IPS DF 4.7 (cell line): ENCODE results near the gene PCTP.

Source experiments
- DNase-seq: peaks from one replicate; pipeline ENCODE4 v3.0.0-alpha.2; 2013; ENCODE audit warnings: low spot score; ENCODE audit errors: extremely low read depth

PCTP gene

DNA sequence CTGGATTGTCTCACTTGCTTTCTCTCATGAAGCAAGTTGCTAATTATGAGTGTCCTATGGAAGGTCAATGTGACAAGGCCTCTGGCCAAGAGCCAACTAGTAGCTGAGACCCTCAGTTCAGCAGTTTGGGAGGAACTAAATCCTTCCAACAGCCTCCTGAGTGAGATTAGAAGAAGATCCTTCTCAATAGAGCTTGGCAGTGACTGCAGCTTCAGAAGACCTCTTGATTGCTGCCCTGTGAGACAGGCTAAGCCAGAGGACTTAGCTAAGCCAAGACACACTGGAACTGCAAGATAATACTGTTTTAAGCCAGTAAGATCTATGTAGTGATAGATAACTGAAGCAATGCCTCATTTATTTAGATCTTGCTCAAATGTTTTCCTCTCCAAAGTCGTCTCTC lies 34.3 kb downstream of the PCTP start:
- DNase-seq: no peak

DNA sequence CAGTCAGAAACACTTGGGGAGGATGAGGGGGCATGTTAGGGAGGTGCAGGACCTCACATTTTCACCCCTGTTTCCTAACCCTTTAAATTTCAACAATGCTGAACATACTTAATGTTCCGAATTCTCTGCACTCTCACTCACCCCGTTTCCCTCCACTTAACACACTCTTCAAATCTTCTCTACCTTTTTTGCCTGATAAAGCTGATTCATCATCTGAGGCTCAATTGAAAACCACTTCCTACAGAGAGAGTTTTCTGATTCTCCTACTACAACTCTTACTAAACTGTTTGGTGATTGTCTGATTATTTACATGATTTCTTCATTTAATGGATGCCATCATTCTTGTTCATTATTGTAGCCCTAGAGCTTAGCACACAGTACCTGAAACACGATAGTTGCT lies 42.4 kb downstream of the PCTP start:
- DNase-seq: no peak

DNA sequence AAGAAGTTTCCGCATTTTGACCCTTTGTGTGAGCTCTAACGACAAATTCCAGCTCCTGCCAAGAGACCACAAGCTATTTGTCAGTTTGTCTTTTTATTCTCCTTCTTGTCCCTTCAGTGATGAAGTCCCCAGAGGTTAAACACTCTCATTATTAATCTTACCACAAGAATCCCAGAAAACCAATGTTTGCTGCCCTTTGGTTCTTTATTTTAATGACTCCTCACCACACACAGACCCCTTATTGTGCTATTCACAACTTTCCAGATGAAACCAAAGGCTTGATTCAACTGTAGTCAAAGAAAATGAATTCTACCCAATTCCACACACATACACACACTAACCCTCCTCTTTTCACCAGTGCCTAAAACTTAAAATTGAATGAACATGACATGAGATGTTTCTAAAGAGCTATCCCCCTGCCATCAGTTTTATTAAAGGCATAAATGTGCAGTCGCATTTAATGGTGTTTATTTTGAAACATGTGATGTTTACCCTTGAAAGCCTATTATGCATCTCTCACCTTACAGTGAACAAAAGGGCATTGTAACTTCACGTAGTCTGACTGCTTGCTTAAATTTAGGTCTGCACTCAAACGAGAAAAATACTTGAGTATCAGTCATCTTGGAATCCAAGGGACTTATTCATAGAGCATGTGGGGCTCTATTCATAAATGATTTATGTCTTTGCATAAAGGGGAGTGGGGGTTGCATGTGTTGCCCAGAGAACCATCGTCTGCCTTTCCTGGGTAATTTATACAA lies 44.1 kb downstream of the PCTP start:
- no peak for DNase-seq

DNA sequence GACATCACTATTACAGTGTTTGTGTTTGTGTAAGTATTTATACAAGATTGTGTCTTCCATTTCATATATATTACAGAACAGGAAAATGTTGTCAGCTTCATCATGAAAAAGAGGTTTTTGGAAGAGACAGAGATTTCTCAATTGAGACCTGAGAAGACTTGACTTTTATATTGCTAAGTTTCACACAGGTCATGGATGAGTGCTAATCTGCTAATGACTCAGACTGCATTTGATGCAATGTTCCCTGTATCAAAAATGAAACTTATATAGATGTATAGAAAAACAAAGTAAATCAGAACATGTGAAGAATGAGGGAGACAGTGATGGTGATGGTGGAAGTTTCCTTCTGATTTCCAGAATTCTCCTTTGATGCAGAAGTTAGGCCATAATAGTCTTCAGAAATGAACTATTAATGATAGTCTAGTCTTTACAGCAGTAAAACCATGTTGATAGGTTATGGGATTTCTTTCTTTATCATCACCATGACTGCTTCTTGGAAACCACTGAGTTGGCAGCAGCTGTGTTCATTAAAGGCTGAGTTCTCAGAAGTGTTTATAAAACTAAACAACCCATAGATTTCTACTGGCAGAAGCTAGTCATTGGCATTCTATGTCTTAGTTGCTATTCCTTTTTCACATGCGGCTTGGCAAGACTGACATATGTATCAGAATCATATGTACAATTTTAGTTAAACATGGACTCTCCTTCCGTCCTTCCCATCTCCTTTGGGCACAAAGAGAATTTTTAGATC lies 56.1 kb downstream of the PCTP start:
- DNase-seq: no peak

DNA sequence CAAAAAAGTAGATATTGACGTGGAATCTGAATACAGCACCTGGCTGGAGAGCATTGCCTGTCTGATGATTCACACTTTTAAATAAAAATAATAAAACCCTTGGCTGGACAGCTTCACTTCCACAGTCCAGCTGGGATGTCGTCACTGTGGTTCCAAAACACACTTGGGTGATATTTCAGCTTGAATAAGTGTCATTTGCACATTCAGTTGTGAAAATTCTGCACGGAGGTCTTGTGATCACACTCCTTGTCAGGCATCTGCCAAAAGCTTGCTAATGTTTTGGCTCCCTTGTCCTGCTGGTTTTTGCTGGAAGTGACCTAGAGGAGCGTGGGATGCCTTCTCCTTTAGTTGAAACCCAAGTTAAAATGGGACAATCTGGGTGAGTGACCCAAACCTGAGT lies 60.7 kb downstream of the PCTP start:
- DNase-seq: no peak

DNA sequence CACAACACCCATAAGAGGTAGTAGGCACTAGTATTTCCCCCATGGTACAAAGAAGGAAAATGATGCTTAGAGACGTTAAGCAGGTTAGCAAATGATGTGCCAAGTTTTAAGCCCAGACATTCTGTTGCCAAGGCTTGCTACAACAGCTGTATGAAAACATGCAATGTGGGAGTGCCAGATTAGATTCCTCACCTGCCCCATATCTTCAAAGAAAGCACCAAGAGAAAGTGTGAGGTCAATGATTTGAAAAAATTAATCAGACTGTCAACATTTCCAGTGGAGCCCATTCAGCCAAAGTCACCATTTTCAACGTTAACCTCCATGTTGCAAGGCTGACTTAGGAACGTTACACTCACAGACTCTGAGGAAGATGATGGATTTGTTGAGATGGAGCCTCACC lies 61.5 kb downstream of the PCTP start:
- no peak for DNase-seq

DNA sequence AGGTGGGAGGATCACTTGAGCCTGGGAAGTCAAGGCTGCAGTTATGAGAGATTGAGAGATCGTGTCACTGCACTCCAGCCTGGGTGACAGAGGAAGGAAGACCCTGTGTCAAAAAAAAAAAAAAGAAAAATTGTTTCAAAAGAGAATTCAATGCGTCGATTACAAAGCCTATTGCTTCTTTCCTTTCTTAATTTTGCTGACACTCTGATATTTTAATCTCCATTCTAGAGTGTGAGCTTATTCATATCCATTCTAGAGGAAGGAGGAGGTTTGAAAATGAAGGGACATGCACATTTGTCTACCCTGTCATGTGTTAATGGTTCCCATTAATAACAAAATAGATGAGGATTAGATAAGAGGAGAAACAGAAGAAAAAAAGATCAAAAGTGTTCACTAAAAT lies 63.1 kb downstream of the PCTP start:
- DNase-seq: no peak

DNA sequence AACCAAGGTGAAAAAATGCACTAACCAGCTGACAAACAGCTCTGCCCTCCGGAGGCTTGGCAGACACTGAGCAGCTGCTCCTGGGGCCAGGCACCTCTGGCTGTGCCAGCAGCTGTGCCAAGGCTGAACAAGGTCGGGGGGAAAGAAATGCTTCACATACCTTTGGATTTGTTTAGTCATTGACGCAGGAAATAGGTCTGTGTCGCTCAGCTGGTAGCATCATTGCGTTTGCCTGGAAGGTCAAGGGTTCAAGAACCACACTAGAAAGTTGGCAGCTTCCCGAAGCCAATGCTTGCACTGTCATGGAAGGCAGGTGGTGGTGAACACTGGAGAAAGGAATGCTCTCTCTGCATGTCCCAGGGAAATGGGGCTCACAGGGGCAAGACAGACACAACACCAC lies 63.5 kb downstream of the PCTP start:
- DNase-seq: no peak

DNA sequence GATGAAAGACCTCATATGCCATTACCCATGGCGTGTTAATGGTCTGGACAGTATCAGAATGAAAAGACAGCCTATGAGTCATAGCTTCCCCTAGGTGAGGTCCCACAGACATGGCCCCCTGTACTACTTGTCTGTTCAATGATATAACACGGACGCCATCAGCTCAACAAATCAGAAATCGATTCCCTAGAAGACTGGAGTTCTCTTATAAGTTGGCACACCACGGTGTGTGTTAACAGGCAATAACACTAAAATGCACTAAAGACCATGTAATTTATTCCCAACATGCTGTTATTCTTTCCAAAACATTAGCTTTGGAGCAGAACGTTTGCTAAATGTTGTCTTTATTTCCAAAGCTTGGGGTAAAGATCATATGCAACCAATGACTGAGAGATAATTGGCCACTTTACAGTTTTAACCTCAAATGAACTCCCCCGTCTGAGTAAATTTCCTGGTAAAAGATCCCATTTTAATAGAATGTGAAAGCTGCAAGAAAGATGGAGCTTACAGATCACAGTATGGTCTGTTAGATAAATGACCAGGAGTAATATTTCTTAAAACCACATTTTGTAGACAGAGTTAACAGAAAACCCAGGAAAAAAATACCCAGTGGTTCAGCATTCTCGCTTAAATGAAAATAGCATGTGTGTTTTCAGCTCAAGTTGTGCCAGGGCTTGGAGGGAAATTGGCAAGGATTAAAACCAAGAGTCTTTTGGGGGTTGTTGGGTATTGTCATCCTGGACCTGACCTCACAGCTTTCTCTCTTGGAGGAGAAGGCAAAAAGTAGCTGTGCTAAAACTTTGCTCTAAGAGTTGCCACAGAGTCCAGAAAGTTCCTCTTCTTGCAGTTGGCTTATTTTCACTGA lies 65.9 kb downstream of the PCTP start:
- no peak for DNase-seq

DNA sequence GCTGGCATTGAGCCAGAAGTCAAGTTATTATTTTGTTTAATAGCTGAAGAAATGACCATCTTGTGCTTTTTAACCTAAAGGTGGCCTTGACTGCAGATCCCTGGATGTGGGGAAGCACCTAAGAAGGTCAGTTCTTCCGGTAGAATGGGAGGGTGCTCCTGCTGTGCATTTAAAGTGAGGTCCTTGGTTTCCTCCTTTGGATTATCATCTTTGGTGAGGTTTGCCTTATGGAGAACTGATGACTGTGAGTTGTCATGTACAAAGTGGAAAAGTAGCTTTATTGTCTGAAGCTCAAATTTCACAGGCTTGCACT lies 66.5 kb downstream of the PCTP start:
- no peak for DNase-seq

DNA sequence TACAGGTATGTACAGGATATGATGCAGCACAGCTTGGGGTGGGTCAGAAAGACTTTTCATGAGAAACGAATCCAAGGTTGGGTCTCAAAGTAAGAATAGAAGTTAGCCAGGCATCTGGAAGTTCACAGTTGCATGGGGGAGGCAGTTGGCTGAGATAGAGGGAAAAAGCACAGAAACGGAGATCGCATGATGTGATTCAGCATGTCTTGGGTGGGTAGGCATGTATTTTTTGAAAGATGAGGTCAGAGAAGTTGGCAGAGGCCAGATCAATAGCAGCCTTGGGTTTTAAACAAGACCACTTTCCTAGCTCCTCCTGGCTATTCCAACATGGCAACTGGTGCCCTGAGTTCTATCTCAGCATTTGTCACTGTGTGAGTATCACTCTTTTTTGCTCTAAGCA lies 67.2 kb downstream of the PCTP start:
- DNase-seq: no peak

DNA sequence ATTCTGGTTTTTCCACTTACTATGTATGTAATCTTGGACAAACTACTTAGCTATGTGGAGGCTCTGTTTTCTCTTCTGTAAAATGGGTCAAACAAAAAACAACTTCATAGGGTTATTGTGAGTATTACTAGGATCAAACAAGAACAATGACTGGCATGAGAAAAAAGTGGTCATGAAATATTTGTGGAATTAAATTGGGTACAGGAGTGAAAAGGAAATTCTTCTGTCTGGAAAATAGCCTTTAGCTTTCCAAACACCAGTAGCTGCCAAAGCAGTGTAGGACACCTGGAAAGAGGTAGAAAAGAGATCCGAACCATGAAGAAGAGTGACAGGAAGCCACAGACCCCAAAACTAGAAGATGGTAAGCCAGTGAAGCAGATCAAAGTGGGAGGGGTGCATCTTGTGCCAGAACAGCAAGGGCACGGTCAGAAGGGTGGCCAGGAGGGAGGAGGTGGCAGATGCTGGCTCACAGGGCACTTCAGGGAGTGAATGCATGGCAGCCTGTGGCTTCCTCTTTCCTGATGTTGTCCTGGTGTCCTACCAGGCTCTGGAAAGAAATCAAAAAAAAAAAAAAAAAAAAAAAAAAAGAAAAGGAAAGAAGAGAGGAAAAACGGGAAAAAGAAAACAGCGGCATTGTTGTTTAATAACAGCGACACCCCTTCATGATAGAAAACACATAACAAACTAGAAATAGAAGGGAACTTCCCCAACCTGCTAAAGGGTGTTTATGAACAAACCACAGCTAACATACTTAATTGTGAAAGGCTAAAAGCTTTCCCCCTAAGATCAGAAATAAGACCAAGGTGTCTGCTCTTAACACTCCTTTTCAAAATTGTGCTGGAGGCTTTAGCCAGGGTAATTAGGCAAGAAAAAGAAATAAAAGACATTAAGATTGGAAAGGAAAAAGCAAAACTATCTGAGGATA lies 67.9 kb downstream of the PCTP start:
- no peak for DNase-seq

DNA sequence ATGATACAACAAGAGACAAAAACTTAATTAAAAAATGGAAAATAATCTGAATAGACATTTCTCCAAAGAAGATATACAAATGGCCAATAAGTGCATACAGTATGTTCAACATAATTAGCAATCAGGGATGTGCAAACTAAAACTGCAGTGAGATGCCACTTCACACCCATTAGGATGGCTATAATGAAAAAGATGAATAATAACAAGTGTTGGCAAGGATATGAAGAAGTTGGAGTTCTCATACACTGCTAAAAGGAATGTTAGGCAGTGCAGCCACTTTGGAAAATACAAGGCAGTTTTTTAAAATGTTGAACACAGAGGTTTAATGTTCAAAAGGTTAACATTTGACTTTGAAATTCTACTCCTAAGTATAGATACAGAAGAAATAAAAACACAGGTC lies 69.8 kb downstream of the PCTP start:
- no peak for DNase-seq

DNA sequence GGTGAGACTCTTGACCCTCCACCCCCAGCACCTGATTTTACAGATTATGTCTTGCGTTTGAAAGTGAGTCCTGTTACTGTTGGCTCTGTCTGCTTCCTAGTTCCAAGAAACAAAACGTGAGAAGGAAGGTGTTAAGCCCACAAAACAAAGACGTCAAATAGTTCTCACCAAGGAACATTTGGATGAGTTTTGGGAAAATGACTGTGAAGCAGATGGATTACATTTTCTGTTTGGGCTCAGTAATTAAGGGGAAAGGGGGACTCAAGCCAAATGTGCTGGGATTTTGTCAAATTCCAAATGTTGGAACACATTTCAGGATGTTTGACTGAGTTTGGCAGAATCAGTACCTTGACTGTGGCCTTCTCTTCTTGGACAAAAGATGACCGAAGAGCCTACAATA lies 71.2 kb downstream of the PCTP start:
- DNase-seq: no peak

DNA sequence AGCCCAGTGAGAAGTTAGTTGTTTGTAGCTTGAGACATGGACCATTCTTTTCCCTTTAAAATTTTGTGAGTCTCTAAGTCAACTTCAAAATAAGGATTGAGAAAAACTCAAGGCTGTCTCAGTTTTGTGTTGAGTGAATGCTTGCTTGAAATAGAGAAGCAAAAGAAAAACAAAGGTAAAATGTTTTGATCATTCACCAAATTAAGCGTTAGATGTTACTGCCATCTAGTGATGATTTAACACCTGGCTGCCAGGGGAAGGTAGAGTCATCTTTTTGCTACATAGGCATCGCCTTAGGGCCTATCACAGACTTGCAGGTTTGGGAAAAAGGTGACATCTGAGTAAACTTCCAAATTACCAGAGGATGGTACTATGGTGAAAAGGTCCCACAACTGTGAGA lies 74.4 kb downstream of the PCTP start:
- no peak for DNase-seq
